Measurements from ENCODE around the gene FHOD3. TPM values are rescaled to one million over a fixed set of nuclear protein-coding genes. Genes with fewer than 3 reads are reported as not detected.

The FHOD3 gene
- total and polyA plus RNA-seq, 2 of the 8 experiments (the other 6 are each of a cell fraction or from before 2014, with no cell fraction given), result 9.7 to 10.5 TPM

- H3K56ac ChIP-seq (replicated peaks; ENCODE audit: insufficient read length, low read depth, low read length), result no peak overlapping the region
- H2BK12ac ChIP-seq (ENCODE audit: low read depth, low read length), result no peak overlapping the region
- H3K79me1 ChIP-seq (ENCODE audit: low read depth, low read length), result no peaks in the 10 kb centered on the region
- no peak overlapping the region for H3K4me2 ChIP-seq (ENCODE audit: insufficient read depth in 1 of 2, low read depth in 2 of 2, low read length in 2 of 2)
- no peak overlapping the region for H3K14ac ChIP-seq (ENCODE audit: insufficient read length)
- no peak overlapping the region for H2BK20ac ChIP-seq (ENCODE audit: low read length)
- H2AFZ ChIP-seq (ENCODE audit: low read length), result no peak overlapping the region
- no peaks in the 10 kb centered on the region for H3K23me2 ChIP-seq (ENCODE audit: low read depth, low read length)
- no peak overlapping the region for H4K91ac ChIP-seq (replicated peaks; ENCODE audit: insufficient read length, low read length)
- H3K9ac ChIP-seq (replicated peaks in 1 of 4; ENCODE audit: extremely low read depth in 1 of 4, low read depth in 3 of 4, low read length in 3 of 4), result no peak overlapping the region
- no peak overlapping the region for H3K18ac ChIP-seq (ENCODE audit: extremely low read depth, low read length)
- no peak overlapping the region for H2BK5ac ChIP-seq (ENCODE audit: low read depth, low read length)
- H2BK120ac ChIP-seq (replicated peaks; ENCODE audit: low read depth, low read length), result no peak overlapping the region
- no peak for DNase-seq (ENCODE audit: low read depth in 1 of 2, low spot score in 2 of 2)
- no peaks in the 10 kb centered on the region for H3K27me3 ChIP-seq (replicated peaks in 1 of 4; ENCODE audit: control insufficient read depth in 3 of 4, extremely low read depth in 1 of 4, insufficient read depth in 3 of 4, low read length in 3 of 4)
- 95% methylated on average over 8 of the region's 8 CpGs; no CpG with 5 or more reads in 1 of the 2 experiments for WGBS, 2 experiments (ENCODE audit: extremely low coverage in 1 of 2, insufficient coverage in 1 of 2, insufficient read length in 1 of 2, insufficient replicate concordance in 2 of 2, low coverage in 1 of 2, low lambda C conversion rate in 2 of 2, missing lambda C conversion rate in 1 of 2)
- no peak overlapping the region; the same call in 1 of the 2 replicates for H4K8ac ChIP-seq (ENCODE audit: extremely low read depth, insufficient read depth, low read length)
- no peak overlapping the region for H3K4me3 ChIP-seq (ENCODE audit: extremely low read depth in 1 of 4, insufficient read depth in 2 of 4, low read depth in 3 of 4, low read length in 4 of 4)
- no peak overlapping the region for H3K27ac ChIP-seq (ENCODE audit: low read depth, low read length)
- H4K20me1 ChIP-seq (replicated peaks in 1 of 2; ENCODE audit: control insufficient read depth in 1 of 2, insufficient read depth in 2 of 2, low read length in 2 of 2), result no peaks in the 10 kb centered on the region
- FAIRE-seq, result no peak
- ChIA-PET CTCF (ENCODE audit: partially characterized antibody) (interaction anchor here (0.9 to 1.5 kb wide), 2 partner anchors 9 to 11 kb away, joined by 3 to 5 read pairs; no protein-coding TSS in a partner anchor), POLR2A (ENCODE audit: partially characterized antibody) (interaction anchor here (0.7 to 1.4 kb wide), 3 partner anchors 9 to 41 kb away, joined by 3 to 4 read pairs (median 3); no protein-coding TSS in a partner anchor)
- no peak overlapping the region for H2AK5ac ChIP-seq (ENCODE audit: low read depth, low read length)
- no peak overlapping the region for H4K5ac ChIP-seq (ENCODE audit: insufficient read length, low read depth, low read length)
- H3K79me2 ChIP-seq (ENCODE audit: control insufficient read depth in 1 of 2, insufficient read depth in 2 of 2, low read length in 2 of 2), result no peaks in the 10 kb centered on the region
- no peak overlapping the region for H3K23ac ChIP-seq (ENCODE audit: insufficient read length)
- no peaks in the 10 kb centered on the region for H3K36me3 ChIP-seq (ENCODE audit: control insufficient read depth in 2 of 4, insufficient read depth in 4 of 4, low read length in 3 of 4)
- H3K9me3 ChIP-seq (ENCODE audit: insufficient read depth in 2 of 2, low read depth in 1 of 2, low read length in 1 of 2), result no peaks in the 10 kb centered on the region
- no peak overlapping the region for H2BK15ac ChIP-seq (ENCODE audit: low read length)
- no peak overlapping the region for H3K4ac ChIP-seq (replicated peaks; ENCODE audit: insufficient read length, low read depth, low read length)
- no peaks in the 10 kb centered on the region for H3K4me1 ChIP-seq (replicated peaks in 1 of 4; ENCODE audit: control insufficient read depth in 3 of 4, insufficient read depth in 4 of 4, low read length in 3 of 4)
- TF ChIP-seq YY1 (IDR thresholded peaks at IDR 0.05; ENCODE audit: low read depth, low read length) (no peak), ASH2L (IDR thresholded peaks at IDR 0.05; ENCODE audit: low read length) (no peak), HDAC6 (IDR thresholded peaks at IDR 0.05; ENCODE audit: low read depth, low read length) (no peak), SIX5 (IDR thresholded peaks at IDR 0.05; ENCODE audit: low read depth, low read length) (no peak), SP2 (IDR thresholded peaks at IDR 0.05; ENCODE audit: low read length) (no peak), POLR2AphosphoS5 (IDR thresholded peaks at IDR 0.05; ENCODE audit: low read depth, low read length) (no peak), BACH1 (IDR thresholded peaks at IDR 0.05; ENCODE audit: low read length) (no peak), CREB1 (IDR thresholded peaks at IDR 0.05) (no peak), PHF8 (conservative IDR thresholded peaks at IDR 0.05; ENCODE audit: low read depth, low read length) (no peak), FOSL1 (IDR thresholded peaks at IDR 0.05; ENCODE audit: insufficient read depth, low read depth, low read length) (no peak), RNF2 (IDR thresholded peaks at IDR 0.05; ENCODE audit: borderline replicate concordance, low read depth, low read length, missing control alignments, poor library complexity, severe bottlenecking) (no peak), RBBP5 (IDR thresholded peaks at IDR 0.05; ENCODE audit: borderline replicate concordance, low read depth, low read length) (no peak), SIRT6 (IDR thresholded peaks at IDR 0.05; ENCODE audit: low read length) (no peak), KDM4A (IDR thresholded peaks at IDR 0.05; ENCODE audit: low read depth, low read length, severe bottlenecking) (no peak), GTF2F1 (IDR thresholded peaks at IDR 0.05; ENCODE audit: borderline replicate concordance, low read depth, low read length) (no peak)
- TF ChIP-seq, protein P1, sequence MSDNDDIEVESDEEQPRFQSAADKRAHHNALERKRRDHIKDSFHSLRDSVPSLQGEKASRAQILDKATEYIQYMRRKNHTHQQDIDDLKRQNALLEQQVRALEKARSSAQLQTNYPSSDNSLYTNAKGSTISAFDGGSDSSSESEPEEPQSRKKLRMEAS (IDR thresholded peaks at IDR 0.05), result no peak
Measured at GRCh38 chr18:36273347-36273746, 24.2 kb upstream of the FHOD3 start.
